ENCODE results near the gene PTPRN2. TPM values are rescaled to one million over a fixed set of nuclear protein-coding genes. Genes with fewer than 3 reads are reported as not detected.
"Not testable (repeated sequence)": the region's sequence is repeated elsewhere in the genome, so short reads cannot be mapped to it uniquely, and the experiment has no call there.

Gene PTPRN2
- total RNA-seq, 5 donors from 2014 or later (not counting 1 experiment from before 2014, with no cell fraction given) = 0.60 to 1.7 (median 0.82) TPM

GRCh38 chr7:158430308-158431034, 157.2 kb downstream of the PTPRN2 start:
- no peaks in the 10 kb centered on the region for H3K4me1 ChIP-seq (ENCODE audit: control insufficient read depth in 1 of 2, extremely low read depth in 1 of 2, insufficient read depth in 2 of 2, low read length in 2 of 2)
- Mint-ChIP-seq H3K27me3 (peaks cover 5 to 14% of the 10 kb centered on the region in 2 donors), H3K27ac (no peak overlapping the region), H3K36me3 (no peaks in the 10 kb centered on the region), H3K4me1 (peaks cover 0 to 3% (median 0%) of the 10 kb centered on the region in 3 donors), H3K9me3 (no peaks in the 10 kb centered on the region), H3K4me3 (no peak overlapping the region)
- POLR2A ChIA-PET = no interaction called here
- DNase-seq = no peak
- 86% methylated on average over 19 of the region's 22 CpGs for WGBS (ENCODE audit: insufficient coverage)
- H3K27ac ChIP-seq (ENCODE audit: low read length) = no peak overlapping the region
- no peaks in the 10 kb centered on the region for H3K9me3 ChIP-seq
- no peak for ATAC-seq (replicated peaks in 1 of 4)
- H3K4me3 ChIP-seq (ENCODE audit: control insufficient read depth in 1 of 2, extremely low read depth in 1 of 2, low read length in 1 of 2) = no peak overlapping the region
- CTCF ChIA-PET = no interaction called here
- H3K36me3 ChIP-seq (ENCODE audit: control insufficient read depth in 2 of 2, extremely low read depth in 1 of 2, insufficient read depth in 1 of 2, low read length in 1 of 2) = no peaks in the 10 kb centered on the region
- peaks cover 0 to 30% of the 10 kb centered on the region in 2 experiments for H3K27me3 ChIP-seq (replicated peaks in 1 of 2; ENCODE audit: control insufficient read depth in 2 of 2, extremely low read depth in 1 of 2, insufficient read depth in 2 of 2, low read length in 1 of 2)

DNA sequence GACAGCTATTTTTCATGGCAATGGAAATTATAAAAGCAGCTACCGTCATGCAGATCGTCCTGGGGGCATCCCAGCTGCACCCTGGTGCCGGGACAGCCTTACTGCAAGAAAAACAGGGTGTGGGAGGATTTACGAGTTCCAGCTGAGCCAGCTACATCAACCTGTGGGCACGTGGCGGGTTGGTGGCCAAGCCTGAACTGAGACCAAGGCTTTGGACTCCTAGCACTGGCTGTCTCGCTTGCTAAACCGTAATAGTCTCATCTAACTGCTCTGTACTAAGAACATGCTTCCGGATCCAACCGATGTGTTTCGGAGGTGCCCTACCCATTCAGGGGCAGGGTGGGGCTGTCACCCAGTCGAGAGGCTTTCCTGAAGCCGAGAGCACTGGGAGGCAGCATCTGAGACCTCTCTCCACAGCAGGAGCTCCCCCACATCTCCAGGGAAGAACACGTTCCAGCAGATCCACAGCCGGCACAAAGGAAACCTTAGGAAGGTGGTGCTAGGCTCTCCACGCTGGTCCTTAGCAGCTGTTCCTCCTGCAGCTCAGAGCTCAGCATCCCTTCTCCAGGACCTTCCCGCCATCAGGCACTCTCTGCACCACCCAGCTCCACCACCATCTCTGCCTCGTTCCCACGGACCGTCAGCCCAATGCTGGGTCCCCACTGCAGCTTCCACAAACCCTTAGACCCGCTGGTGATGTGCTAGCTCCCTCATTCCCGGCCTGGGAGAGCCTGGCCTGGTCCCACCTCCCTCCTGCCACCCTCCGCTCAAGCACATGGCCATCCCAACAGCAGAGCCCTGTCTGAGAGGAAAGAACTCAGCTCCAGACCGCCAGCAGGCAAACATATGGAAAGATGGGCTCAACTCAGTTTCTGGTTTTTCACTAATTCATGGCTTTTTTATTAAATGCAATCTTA, 158.5 kb downstream of the PTPRN2 start:
- Histone ChIP-seq H3K9me3 (no peaks in the 10 kb centered on the region), H3K4me1 (ENCODE audit: control insufficient read depth in 1 of 2, extremely low read depth in 1 of 2, insufficient read depth in 2 of 2, low read length in 2 of 2) (no peaks in the 10 kb centered on the region), H3K27ac (ENCODE audit: low read length) (no peak overlapping the region), H3K36me3 (ENCODE audit: control insufficient read depth in 2 of 2, extremely low read depth in 1 of 2, insufficient read depth in 1 of 2, low read length in 1 of 2) (no peaks in the 10 kb centered on the region), H3K27me3 (replicated peaks in 1 of 2; ENCODE audit: control insufficient read depth in 2 of 2, extremely low read depth in 1 of 2, insufficient read depth in 2 of 2, low read length in 1 of 2) (peaks cover 0 to 30% of the 10 kb centered on the region in 2 experiments), H3K4me3 (ENCODE audit: control insufficient read depth in 1 of 2, extremely low read depth in 1 of 2, low read length in 1 of 2) (no peak overlapping the region)
- Mint-ChIP-seq H3K27ac (no peak overlapping the region), H3K9me3 (no peaks in the 10 kb centered on the region), H3K4me3 (no peak overlapping the region), H3K36me3 (no peaks in the 10 kb centered on the region), H3K27me3 (peaks cover 3 to 11% of the 10 kb centered on the region in 2 donors), H3K4me1 (peaks cover 0 to 3% (median 0%) of the 10 kb centered on the region in 3 donors)
- no peak for DNase-seq
- ATAC-seq (replicated peaks in 1 of 4) = no peak
- 75% methylated on average over 20 of the region's 24 CpGs for WGBS (ENCODE audit: insufficient coverage)
- ChIA-PET POLR2A (no interaction called here), CTCF (no interaction called here)

- peaks cover 2 to 9% of the 10 kb centered on the region in 2 donors for H3K27me3 Mint-ChIP-seq
- H3K4me1 ChIP-seq (ENCODE audit: control insufficient read depth in 1 of 2, extremely low read depth in 1 of 2, insufficient read depth in 2 of 2, low read length in 2 of 2) = no peaks in the 10 kb centered on the region
- DNase-seq (no peak), ATAC-seq (replicated peaks in 1 of 4) (no peak)
- no peaks in the 10 kb centered on the region for H3K9me3 ChIP-seq
- no peaks in the 10 kb centered on the region for H3K9me3 Mint-ChIP-seq
- H3K27me3 ChIP-seq (replicated peaks in 1 of 2; ENCODE audit: control insufficient read depth in 2 of 2, extremely low read depth in 1 of 2, insufficient read depth in 2 of 2, low read length in 1 of 2) = peaks cover 0 to 31% of the 10 kb centered on the region in 2 experiments
- CTCF ChIA-PET = no interaction called here
- no peaks in the 10 kb centered on the region for H3K36me3 Mint-ChIP-seq
- WGBS (ENCODE audit: insufficient coverage) = 77% methylated on average over 21 of the region's 26 CpGs
- no peak overlapping the region for H3K4me3 ChIP-seq (ENCODE audit: control insufficient read depth in 1 of 2, extremely low read depth in 1 of 2, low read length in 1 of 2)
- peaks cover 0 to 3% (median 0%) of the 10 kb centered on the region in 3 donors for H3K4me1 Mint-ChIP-seq
- POLR2A ChIA-PET = no interaction called here
- H3K27ac Mint-ChIP-seq = no peak overlapping the region
- H3K4me3 Mint-ChIP-seq = no peak overlapping the region
- H3K27ac ChIP-seq (ENCODE audit: low read length) = no peak overlapping the region
- H3K36me3 ChIP-seq (ENCODE audit: control insufficient read depth in 2 of 2, extremely low read depth in 1 of 2, insufficient read depth in 1 of 2, low read length in 1 of 2) = no peaks in the 10 kb centered on the region
Measured at GRCh38 chr7:158428131-158428836, 159.3 kb downstream of the PTPRN2 start.

GRCh38 chr7:158425676-158426075, 161.9 kb downstream of the PTPRN2 start:
- no CpG with 5 or more reads among the region's 42 CpGs for WGBS (ENCODE audit: insufficient coverage)

DNA sequence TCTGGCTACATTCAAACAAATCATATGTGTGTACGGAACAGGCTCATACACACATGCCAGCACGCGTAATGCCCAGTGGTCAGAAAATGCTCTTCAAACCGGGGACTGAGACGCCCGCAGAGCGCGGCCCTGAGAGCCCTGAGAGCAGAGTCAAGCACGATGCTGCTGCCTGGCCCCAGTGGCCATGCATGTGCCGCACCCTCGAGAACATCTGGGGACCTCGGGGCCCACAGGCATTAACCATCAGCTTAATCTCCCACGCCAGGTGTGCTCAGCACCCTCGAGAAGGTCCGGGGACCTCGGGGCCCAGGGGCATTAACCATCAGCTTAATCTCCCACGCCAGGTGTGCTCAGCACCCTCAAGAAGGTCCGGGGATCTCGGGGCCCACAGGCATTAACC, 163.1 kb downstream of the PTPRN2 start:
- H3K36me3 ChIP-seq (ENCODE audit: control insufficient read depth in 2 of 2, extremely low read depth in 1 of 2, insufficient read depth in 1 of 2, low read length in 1 of 2) = no peaks in the 10 kb centered on the region
- ChIA-PET CTCF (no interaction called here), POLR2A (no interaction called here)
- ATAC-seq (replicated peaks in 1 of 4) (no peak), DNase-seq (no peak)
- Mint-ChIP-seq H3K4me3 (no peak overlapping the region), H3K27me3 (peaks cover 0 to 4% of the 10 kb centered on the region in 2 donors), H3K27ac (no peak overlapping the region), H3K36me3 (no peaks in the 10 kb centered on the region), H3K4me1 (no peaks in the 10 kb centered on the region), H3K9me3 (no peaks in the 10 kb centered on the region)
- no peaks in the 10 kb centered on the region for H3K9me3 ChIP-seq
- H3K4me3 ChIP-seq (ENCODE audit: control insufficient read depth in 1 of 2, extremely low read depth in 1 of 2, low read length in 1 of 2) = no peak overlapping the region
- H3K27ac ChIP-seq (ENCODE audit: low read length) = no peak overlapping the region
- WGBS (ENCODE audit: insufficient coverage) = 92% methylated on average over 18 of the region's 19 CpGs
- H3K27me3 ChIP-seq (replicated peaks in 1 of 2; ENCODE audit: control insufficient read depth in 2 of 2, extremely low read depth in 1 of 2, insufficient read depth in 2 of 2, low read length in 1 of 2) = peaks cover 0 to 11% of the 10 kb centered on the region in 2 experiments
- H3K4me1 ChIP-seq (ENCODE audit: control insufficient read depth in 1 of 2, extremely low read depth in 1 of 2, insufficient read depth in 2 of 2, low read length in 2 of 2) = no peaks in the 10 kb centered on the region

More at GRCh38 chr7:158425676-158426075, 161.9 kb downstream of the PTPRN2 start:
- H3K4me1 Mint-ChIP-seq; ATAC-seq (replicated peaks in 1 of 4); H3K27ac Mint-ChIP-seq; H3K4me3 ChIP-seq (ENCODE audit: control insufficient read depth in 1 of 2, extremely low read depth in 1 of 2, low read length in 1 of 2); H3K27me3 Mint-ChIP-seq; CTCF ChIA-PET; H3K27ac ChIP-seq (ENCODE audit: low read length); H3K4me3 Mint-ChIP-seq; H3K9me3 Mint-ChIP-seq; H3K36me3 ChIP-seq (ENCODE audit: control insufficient read depth in 2 of 2, extremely low read depth in 1 of 2, insufficient read depth in 1 of 2, low read length in 1 of 2); H3K9me3 ChIP-seq; POLR2A ChIA-PET; H3K4me1 ChIP-seq (ENCODE audit: control insufficient read depth in 1 of 2, extremely low read depth in 1 of 2, insufficient read depth in 2 of 2, low read length in 2 of 2); H3K36me3 Mint-ChIP-seq; DNase-seq: not testable (repeated sequence)
- H3K27me3 ChIP-seq (replicated peaks in 1 of 2; ENCODE audit: control insufficient read depth in 2 of 2, extremely low read depth in 1 of 2, insufficient read depth in 2 of 2, low read length in 1 of 2) = peaks cover 0 to 16% of the 10 kb centered on the region in 2 experiments

GRCh38 chr7:158424011-158424410, 163.6 kb downstream of the PTPRN2 start:
- POLR2A ChIA-PET = no interaction called here
- H3K27me3 ChIP-seq (replicated peaks in 1 of 2; ENCODE audit: control insufficient read depth in 2 of 2, extremely low read depth in 1 of 2, insufficient read depth in 2 of 2, low read length in 1 of 2) = peaks cover 0 to 6% of the 10 kb centered on the region in 2 experiments
- H3K4me3 ChIP-seq (ENCODE audit: control insufficient read depth in 1 of 2, extremely low read depth in 1 of 2, low read length in 1 of 2) = no peak overlapping the region
- no peak for DNase-seq
- no peak overlapping the region for H3K27ac ChIP-seq (ENCODE audit: low read length)
- Mint-ChIP-seq H3K27ac (no peak overlapping the region), H3K9me3 (no peaks in the 10 kb centered on the region), H3K4me1 (no peaks in the 10 kb centered on the region), H3K4me3 (no peak overlapping the region), H3K27me3 (peaks cover 0 to 4% of the 10 kb centered on the region in 2 donors), H3K36me3 (no peaks in the 10 kb centered on the region)
- no peaks in the 10 kb centered on the region for H3K36me3 ChIP-seq (ENCODE audit: control insufficient read depth in 2 of 2, extremely low read depth in 1 of 2, insufficient read depth in 1 of 2, low read length in 1 of 2)
- 93% methylated on average over 22 of the region's 23 CpGs for WGBS (ENCODE audit: insufficient coverage)
- H3K4me1 ChIP-seq (ENCODE audit: control insufficient read depth in 1 of 2, extremely low read depth in 1 of 2, insufficient read depth in 2 of 2, low read length in 2 of 2) = no peaks in the 10 kb centered on the region
- CTCF ChIA-PET = interaction anchor here in 1 of 2 donors (0.9 kb wide), 1 partner anchor 9 kb away, joined by 3 read pairs; no protein-coding TSS in a partner anchor
- ATAC-seq (replicated peaks in 1 of 4) = no peak
- H3K9me3 ChIP-seq = no peaks in the 10 kb centered on the region
